ENCODE results near the gene PDLIM4. TPM values are rescaled to one million over a fixed set of nuclear protein-coding genes. Genes with fewer than 3 reads are reported as not detected.

Gene PDLIM4
- total and polyA plus RNA-seq, 2 experiments from 2014 or later: 84.4 to 156 TPM

DNA sequence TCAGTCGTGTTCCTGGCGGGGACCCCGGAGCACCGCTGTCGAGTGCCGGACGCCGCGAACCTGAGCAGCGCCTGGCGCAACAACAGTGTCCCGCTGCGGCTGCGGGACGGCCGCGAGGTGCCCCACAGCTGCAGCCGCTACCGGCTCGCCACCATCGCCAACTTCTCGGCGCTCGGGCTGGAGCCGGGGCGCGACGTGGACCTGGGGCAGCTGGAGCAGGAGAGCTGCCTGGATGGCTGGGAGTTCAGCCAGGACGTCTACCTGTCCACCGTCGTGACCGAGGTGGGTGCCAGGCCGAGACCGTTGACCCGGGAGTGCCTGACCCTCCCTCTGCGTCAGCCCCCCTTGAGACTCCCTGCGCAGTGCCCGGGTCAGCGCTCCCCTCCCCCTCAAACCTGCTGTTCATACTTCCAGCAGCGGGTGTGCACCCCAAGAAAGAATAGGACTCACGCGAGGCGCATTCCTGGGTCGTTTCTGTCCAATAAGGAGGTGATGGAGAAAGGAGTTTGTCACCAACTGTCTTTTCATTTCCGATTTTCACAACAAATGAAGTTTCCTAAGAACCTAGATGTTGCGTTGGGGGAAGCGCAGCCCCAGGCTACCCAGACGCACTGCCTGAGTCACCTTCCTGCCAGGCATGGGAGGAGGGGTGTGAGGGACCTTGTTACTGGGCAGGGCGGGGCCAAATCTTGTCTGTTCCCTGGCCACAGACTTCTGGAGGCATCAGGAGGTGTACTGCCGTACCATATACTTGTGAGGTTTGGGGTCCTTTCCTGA, 37.4 kb downstream of the PDLIM4 start:
- Histone ChIP-seq H3K79me2 (ENCODE audit: insufficient read depth) (peaks cover 48% of the 10 kb centered on the region), H3K27ac (peak overlapping the region; percentile 99), H2AFZ (peak overlapping the region; percentile 92), H3K9me2 (ENCODE audit: insufficient read depth) (no peaks in the 10 kb centered on the region), H3K9me3 (ENCODE audit: low read depth) (no peaks in the 10 kb centered on the region), H3K4me2 (ENCODE audit: unreplicated experiment) (peak overlapping the region; percentile 86), H3K4me1 (ENCODE audit: insufficient read depth) (peaks cover 17% of the 10 kb centered on the region; the same call in 1 of the 2 replicates), H3K27me3 (replicated peaks; ENCODE audit: insufficient read depth) (no peaks in the 10 kb centered on the region), H3K9ac (peak overlapping the region; percentile 98), H4K20me1 (ENCODE audit: insufficient read depth) (no peaks in the 10 kb centered on the region), H3F3A (ENCODE audit: insufficient read depth) (peaks cover 16% of the 10 kb centered on the region), H3K36me3 (ENCODE audit: low read depth) (no peaks in the 10 kb centered on the region), H3K4me3 (peak overlapping the region; percentile 84)
- WGBS, 2 experiments (ENCODE audit: low coverage in 1 of 2, low lambda C conversion rate in 2 of 2, missing lambda C conversion rate in 2 of 2): 3% methylated on average over 44 to 45 of the region's 50 CpGs
- DNase-seq: peak; percentile 97
- in situ Hi-C loops (cut with MboI): no loop called here
- no peak for TF ChIP-seq EZH2phosphoT487 (IDR thresholded peaks at IDR 0.05; ENCODE audit: insufficient read depth, low read depth)
- TF ChIP-seq EZH2 (IDR thresholded peaks at IDR 0.05; ENCODE audit: insufficient read depth, poor library complexity, severe bottlenecking): no peak

GRCh38 chr5:132295505-132296411, 38.3 kb downstream of the PDLIM4 start:
- DNase-seq: peak; percentile 27
- WGBS, 2 experiments (ENCODE audit: low coverage in 1 of 2, low lambda C conversion rate in 2 of 2, missing lambda C conversion rate in 2 of 2): 83 to 85% methylated on average over 8 of the region's 8 CpGs
- H3K9me3 ChIP-seq (ENCODE audit: low read depth): no peaks in the 10 kb centered on the region
- H4K20me1 ChIP-seq (ENCODE audit: insufficient read depth): no peaks in the 10 kb centered on the region
- no peaks in the 10 kb centered on the region for H3K36me3 ChIP-seq (ENCODE audit: low read depth)
- H3K27me3 ChIP-seq (replicated peaks; ENCODE audit: insufficient read depth): no peaks in the 10 kb centered on the region
- H3K9ac ChIP-seq: peak overlapping the region; percentile 98
- H3K9me2 ChIP-seq (ENCODE audit: insufficient read depth): no peaks in the 10 kb centered on the region
- H3F3A ChIP-seq (ENCODE audit: insufficient read depth): peaks cover 18% of the 10 kb centered on the region
- peak overlapping the region; percentile 99 for H3K27ac ChIP-seq
- peak overlapping the region; percentile 84 for H3K4me3 ChIP-seq
- TF ChIP-seq EZH2phosphoT487 (IDR thresholded peaks at IDR 0.05; ENCODE audit: insufficient read depth, low read depth) (no peak), EZH2 (IDR thresholded peaks at IDR 0.05; ENCODE audit: insufficient read depth, poor library complexity, severe bottlenecking) (no peak)
- peaks cover 56% of the 10 kb centered on the region for H3K79me2 ChIP-seq (ENCODE audit: insufficient read depth)
- peaks cover 20% of the 10 kb centered on the region; the same call in 1 of the 2 replicates for H3K4me1 ChIP-seq (ENCODE audit: insufficient read depth)
- in situ Hi-C loops (cut with MboI): no loop called here
- H3K4me2 ChIP-seq (ENCODE audit: unreplicated experiment): peak overlapping the region; percentile 86
- peak overlapping the region; percentile 92; the same call in 1 of the 2 replicates for H2AFZ ChIP-seq

DNA sequence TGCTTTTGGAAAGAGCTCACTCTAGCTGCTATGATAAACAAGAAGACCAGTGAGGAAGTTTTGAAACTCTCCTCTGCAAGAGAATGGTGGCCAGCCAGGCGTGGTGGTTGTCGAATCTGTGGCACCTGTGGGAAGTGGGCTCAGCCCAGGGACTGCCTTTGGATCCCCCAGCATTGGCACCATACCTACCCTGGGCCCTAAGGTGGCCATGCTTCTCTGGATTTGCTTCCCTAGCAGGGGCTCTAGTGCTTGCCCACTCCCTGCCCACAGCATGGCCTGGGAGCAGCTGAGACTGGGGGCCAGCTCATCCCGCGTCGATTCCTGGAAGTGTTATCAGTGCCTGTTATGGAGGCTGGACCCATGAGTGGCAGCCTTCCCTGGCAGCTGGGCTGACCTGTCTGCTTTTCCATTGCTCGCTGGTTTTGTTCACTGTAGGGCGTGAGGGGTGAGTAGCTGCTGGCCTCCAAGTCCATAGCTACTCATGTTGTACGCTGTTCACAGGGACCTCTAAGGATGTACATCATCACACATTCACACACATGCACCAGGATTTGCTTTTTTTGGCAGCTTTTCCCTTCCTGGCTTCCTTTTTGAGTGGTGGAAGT, 39.0 kb downstream of the PDLIM4 start:
- DNase-seq: peak; percentile 27
- H3K4me2 ChIP-seq (ENCODE audit: unreplicated experiment): peak overlapping the region; percentile 86
- H3K4me1 ChIP-seq (ENCODE audit: insufficient read depth): peaks cover 20% of the 10 kb centered on the region; the same call in 1 of the 2 replicates
- peak overlapping the region; percentile 98; the same call in 1 of the 2 replicates for H3K9ac ChIP-seq
- no peaks in the 10 kb centered on the region for H3K36me3 ChIP-seq (ENCODE audit: low read depth)
- no peaks in the 10 kb centered on the region for H3K9me3 ChIP-seq (ENCODE audit: low read depth)
- no peaks in the 10 kb centered on the region for H3K9me2 ChIP-seq (ENCODE audit: insufficient read depth)
- in situ Hi-C loops (cut with MboI): no loop called here
- no peaks in the 10 kb centered on the region for H3K27me3 ChIP-seq (replicated peaks; ENCODE audit: insufficient read depth)
- peak overlapping the region; percentile 84 for H3K4me3 ChIP-seq
- peaks cover 18% of the 10 kb centered on the region for H3F3A ChIP-seq (ENCODE audit: insufficient read depth)
- TF ChIP-seq EZH2phosphoT487 (IDR thresholded peaks at IDR 0.05; ENCODE audit: insufficient read depth, low read depth) (no peak), EZH2 (IDR thresholded peaks at IDR 0.05; ENCODE audit: insufficient read depth, poor library complexity, severe bottlenecking) (no peak)
- H2AFZ ChIP-seq: no peak overlapping the region
- 92% methylated on average over 8 of the region's 8 CpGs for WGBS, 2 experiments (ENCODE audit: low coverage in 1 of 2, low lambda C conversion rate in 2 of 2, missing lambda C conversion rate in 2 of 2)
- no peak overlapping the region for H3K27ac ChIP-seq
- no peaks in the 10 kb centered on the region for H4K20me1 ChIP-seq (ENCODE audit: insufficient read depth)
- peaks cover 64% of the 10 kb centered on the region for H3K79me2 ChIP-seq (ENCODE audit: insufficient read depth)

Measured in GM23248 (cell line).